Mesenchymal stem cell (in vitro differentiated cells and primary cell): Measurements from ENCODE around the gene HSPA14.

Experiments used
- DNase-seq: peaks from one replicate; pipeline ENCODE4 v3.0.0-alpha.2; 2013
- H2AFZ ChIP-seq: one replicate; pipeline ENCODE4 v1.6.1; 2013; ENCODE audit warnings: low read depth, mild to moderate bottlenecking, control low read depth, inconsistent platforms, low read length, moderate library complexity
- H2AK5ac ChIP-seq: 2 replicates; pipeline ENCODE4 v1.6.1; 2013; ENCODE audit warnings: low read length, moderate library complexity, mild to moderate bottlenecking, inconsistent platforms; ENCODE audit not compliant: severe bottlenecking
- H2BK120ac ChIP-seq: one replicate; pipeline ENCODE4 v1.6.1; 2013; ENCODE audit warnings: low read depth, mild to moderate bottlenecking, inconsistent platforms, low read length, moderate library complexity
- H2BK12ac ChIP-seq, 2 experiments: one replicate each; pipeline ENCODE4 v1.6.1; 2013; ENCODE audit warnings: inconsistent platforms in 2 of 2, low read length in 2 of 2, mild to moderate bottlenecking in 2 of 2, moderate library complexity in 2 of 2, control low read depth in 1 of 2
- H2BK15ac ChIP-seq: one replicate; pipeline ENCODE4 v1.6.1; 2013; ENCODE audit warnings: mild to moderate bottlenecking, low read depth, inconsistent platforms; ENCODE audit not compliant: poor library complexity, severe bottlenecking
- H2BK5ac ChIP-seq: 2 replicates; pipeline ENCODE4 v1.6.1; 2013; ENCODE audit warnings: low read depth, mild to moderate bottlenecking, low read length, control low read depth, inconsistent platforms; ENCODE audit not compliant: poor library complexity, severe bottlenecking
- H3K14ac ChIP-seq, 2 experiments: one replicate each; pipeline ENCODE4 v1.6.1; 2013; ENCODE audit warnings: inconsistent platforms in 2 of 2, low read length in 2 of 2, control low read depth in 1 of 2, mild to moderate bottlenecking in 1 of 2, moderate library complexity in 1 of 2
- H3K18ac ChIP-seq, 2 experiments: one replicate each; pipeline ENCODE4 v1.6.1; 2013; ENCODE audit warnings: inconsistent platforms in 2 of 2, low read length in 2 of 2, control low read depth in 1 of 2, low read depth in 1 of 2, mild to moderate bottlenecking in 1 of 2
- H3K23ac ChIP-seq, 2 experiments: one replicate each; pipeline ENCODE4 v1.6.1; 2013; ENCODE audit warnings: inconsistent platforms in 2 of 2, low read length in 2 of 2, mild to moderate bottlenecking in 2 of 2, moderate library complexity in 2 of 2, control low read depth in 1 of 2
- H3K27ac ChIP-seq: 2 replicates; pipeline ENCODE4 v1.5.1; 2013; ENCODE audit warnings: mild to moderate bottlenecking, moderate library complexity, low read length, control low read depth, inconsistent platforms; ENCODE audit not compliant: poor library complexity, severe bottlenecking
- H3K27me3 ChIP-seq, 2 experiments: 2 replicates each; pipeline versions ENCODE4 v1.6.1 to v1.7.0; 2013; ENCODE audit warnings: low read length in 2 of 2, mild to moderate bottlenecking in 2 of 2, moderate library complexity in 2 of 2, control low read depth in 1 of 2, inconsistent platforms in 1 of 2; ENCODE audit not compliant: control insufficient read depth in 1 of 2, insufficient read depth in 1 of 2
- H3K36me3 ChIP-seq, 2 experiments: 2 replicates each; pipeline versions ENCODE4 v1.6.1 to v1.7.0; 2013; ENCODE audit warnings: low read length in 2 of 2, control low read depth in 1 of 2, inconsistent platforms in 1 of 2, low read depth in 1 of 2, mild to moderate bottlenecking in 1 of 2; ENCODE audit not compliant: insufficient read depth in 2 of 2, control insufficient read depth in 1 of 2
- H3K4ac ChIP-seq, 2 experiments: one replicate each; pipeline ENCODE4 v1.6.1; 2013; ENCODE audit warnings: inconsistent platforms in 2 of 2, low read length in 2 of 2, mild to moderate bottlenecking in 2 of 2, moderate library complexity in 2 of 2, control low read depth in 1 of 2, low read depth in 1 of 2
- H3K4me1 ChIP-seq: 2 replicates; pipeline ENCODE4 v1.6.1; 2013; ENCODE audit warnings: low read depth, low read length, control low read depth; ENCODE audit not compliant: control insufficient read depth, insufficient read depth
- H3K4me2 ChIP-seq: 2 replicates; pipeline ENCODE4 v1.6.1; 2013; ENCODE audit warnings: low read length, mild to moderate bottlenecking, inconsistent platforms; ENCODE audit not compliant: poor library complexity, severe bottlenecking
- H3K4me3 ChIP-seq, 2 experiments: 2 replicates each; pipeline versions ENCODE4 v1.5.1 to v1.7.0; 2013; ENCODE audit warnings: low read length in 2 of 2, mild to moderate bottlenecking in 2 of 2, control low read depth in 1 of 2, low read depth in 1 of 2; ENCODE audit not compliant: insufficient read depth in 1 of 2
- H3K79me1 ChIP-seq: replicated peaks from 2 replicates; pipeline ENCODE4 v1.6.1; 2013; ENCODE audit warnings: mild to moderate bottlenecking, control low read depth, low read length, inconsistent platforms; ENCODE audit not compliant: poor library complexity, severe bottlenecking
- H3K9ac ChIP-seq: 2 replicates; pipeline ENCODE4 v1.7.0; 2013; ENCODE audit warnings: mild to moderate bottlenecking, low read length, moderate library complexity
- H3K9me3 ChIP-seq: 2 replicates; pipeline ENCODE4 v1.7.0; 2013; ENCODE audit warnings: mild to moderate bottlenecking, low read length; ENCODE audit not compliant: control insufficient read depth
- H4K8ac ChIP-seq: one replicate; pipeline ENCODE4 v1.6.1; 2013; ENCODE audit warnings: inconsistent platforms, mild to moderate bottlenecking, low read length, moderate library complexity
- H4K91ac ChIP-seq: one replicate; pipeline ENCODE4 v1.6.1; 2013; ENCODE audit warnings: mild to moderate bottlenecking, low read length, inconsistent platforms
- WGBS: methylation state at CpG from one replicate; pipeline ENCODE4 v1.1.7; 2013; ENCODE audit warnings: mixed read lengths; 5-methylcytosine and 5-hydroxymethylcytosine counted together

HSPA14 gene

GRCh38 chr10:14884082-14884481, 46.0 kb downstream of the HSPA14 start:
- H2AFZ ChIP-seq: no peak overlapping the region
- H3K4me2 ChIP-seq: no peak overlapping the region
- H2BK15ac ChIP-seq: no peak overlapping the region
- H3K9ac ChIP-seq: no peak overlapping the region
- no peak overlapping the region for H2BK12ac ChIP-seq
- H3K9me3 ChIP-seq: no peaks in the 10 kb centered on the region
- H3K23ac ChIP-seq: no peak overlapping the region
- H3K4ac ChIP-seq: no peak overlapping the region
- no peak overlapping the region for H3K4me3 ChIP-seq
- 93% methylated on average over 3 of the region's 3 CpGs for WGBS
- no peak overlapping the region for H4K91ac ChIP-seq
- H2AK5ac ChIP-seq: no peak overlapping the region
- DNase-seq: no peak
- no peak overlapping the region for H2BK120ac ChIP-seq
- H3K27me3 ChIP-seq: no peaks in the 10 kb centered on the region
- no peak overlapping the region for H3K18ac ChIP-seq
- no peaks in the 10 kb centered on the region for H3K4me1 ChIP-seq
- peaks cover 25% of the 10 kb centered on the region for H3K79me1 ChIP-seq
- peaks cover 0 to 9% of the 10 kb centered on the region in 2 experiments for H3K36me3 ChIP-seq
- H4K8ac ChIP-seq: no peak overlapping the region
- H2BK5ac ChIP-seq: no peak overlapping the region
- H3K27ac ChIP-seq: no peak overlapping the region
- H3K14ac ChIP-seq: no peak overlapping the region

DNA sequence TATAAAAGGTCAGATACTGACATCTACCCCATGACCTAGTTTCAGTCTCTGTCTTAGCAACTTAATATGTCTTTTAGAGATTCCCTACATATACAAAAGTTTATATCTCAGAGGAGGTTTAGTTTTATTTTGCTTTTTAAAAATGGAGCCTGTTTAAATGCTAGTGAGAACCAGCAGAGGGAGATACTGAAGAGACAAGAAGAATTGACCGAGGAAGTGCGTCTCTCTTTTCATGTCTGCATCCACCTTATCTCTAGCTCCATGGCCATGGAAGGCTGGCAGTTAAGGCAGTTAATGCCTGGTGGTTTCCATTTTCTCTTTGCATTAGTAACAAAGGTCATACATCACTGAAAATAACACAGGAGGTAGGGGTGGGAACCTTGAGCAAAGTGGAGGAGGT, 51.2 kb downstream of the HSPA14 start:
- H3K4me2 ChIP-seq: no peak overlapping the region
- H4K91ac ChIP-seq: no peak overlapping the region
- no peak overlapping the region for H2BK120ac ChIP-seq
- H3K36me3 ChIP-seq: peaks cover 0 to 9% of the 10 kb centered on the region in 2 experiments
- H2AK5ac ChIP-seq: no peak overlapping the region
- no peak overlapping the region for H2BK12ac ChIP-seq
- no peak overlapping the region for H2BK5ac ChIP-seq
- peaks cover 22% of the 10 kb centered on the region for H3K79me1 ChIP-seq
- H3K27me3 ChIP-seq: no peaks in the 10 kb centered on the region
- WGBS: no CpG with 5 or more reads among the region's 2 CpGs
- no peaks in the 10 kb centered on the region for H3K9me3 ChIP-seq
- H2BK15ac ChIP-seq: no peak overlapping the region
- no peak overlapping the region for H3K4me3 ChIP-seq
- no peak overlapping the region for H3K14ac ChIP-seq
- H2AFZ ChIP-seq: no peak overlapping the region
- H4K8ac ChIP-seq: no peak overlapping the region
- H3K4me1 ChIP-seq: no peaks in the 10 kb centered on the region
- no peak overlapping the region for H3K9ac ChIP-seq
- H3K27ac ChIP-seq: no peak overlapping the region
- H3K18ac ChIP-seq: no peak overlapping the region
- no peak overlapping the region for H3K4ac ChIP-seq
- DNase-seq: peak; percentile 22
- no peak overlapping the region for H3K23ac ChIP-seq

DNA sequence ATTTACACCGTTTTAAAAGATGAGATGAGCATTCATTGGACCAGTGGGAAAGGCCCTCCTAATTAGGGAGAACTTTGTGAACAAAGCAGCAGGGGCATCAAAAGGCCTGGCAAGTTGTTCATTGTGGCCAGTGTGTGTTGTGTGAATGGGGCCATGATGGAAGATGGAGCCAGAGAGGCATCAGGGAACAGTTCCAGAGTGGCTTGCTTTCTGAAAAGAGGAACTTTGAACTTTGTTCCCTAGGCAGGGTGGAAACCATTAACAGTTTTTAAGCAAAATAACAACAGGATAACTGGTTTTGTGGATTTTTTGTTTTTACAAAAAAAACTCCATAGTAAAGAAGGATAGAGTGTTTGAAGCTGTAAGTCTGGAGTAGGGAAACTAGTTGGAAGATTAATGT, 53.0 kb downstream of the HSPA14 start:
- H2BK15ac ChIP-seq: no peak overlapping the region
- no peak overlapping the region for H3K18ac ChIP-seq
- no peak overlapping the region for H3K9ac ChIP-seq
- H3K4me1 ChIP-seq: no peaks in the 10 kb centered on the region
- H3K4me3 ChIP-seq: no peak overlapping the region
- H2AFZ ChIP-seq: no peak overlapping the region
- H2BK5ac ChIP-seq: no peak overlapping the region
- DNase-seq: no peak
- no peak overlapping the region for H3K23ac ChIP-seq
- no peak overlapping the region for H4K91ac ChIP-seq
- H3K27me3 ChIP-seq: no peaks in the 10 kb centered on the region
- 93% methylated on average over 1 of the region's 1 CpG for WGBS
- H3K14ac ChIP-seq: no peak overlapping the region
- peaks cover 21% of the 10 kb centered on the region for H3K79me1 ChIP-seq
- no peak overlapping the region for H2AK5ac ChIP-seq
- peaks cover 0 to 7% of the 10 kb centered on the region in 2 experiments for H3K36me3 ChIP-seq
- no peak overlapping the region for H3K4me2 ChIP-seq
- no peak overlapping the region for H2BK12ac ChIP-seq
- no peak overlapping the region for H2BK120ac ChIP-seq
- H4K8ac ChIP-seq: no peak overlapping the region
- no peak overlapping the region for H3K27ac ChIP-seq
- no peak overlapping the region for H3K4ac ChIP-seq
- no peaks in the 10 kb centered on the region for H3K9me3 ChIP-seq

DNA sequence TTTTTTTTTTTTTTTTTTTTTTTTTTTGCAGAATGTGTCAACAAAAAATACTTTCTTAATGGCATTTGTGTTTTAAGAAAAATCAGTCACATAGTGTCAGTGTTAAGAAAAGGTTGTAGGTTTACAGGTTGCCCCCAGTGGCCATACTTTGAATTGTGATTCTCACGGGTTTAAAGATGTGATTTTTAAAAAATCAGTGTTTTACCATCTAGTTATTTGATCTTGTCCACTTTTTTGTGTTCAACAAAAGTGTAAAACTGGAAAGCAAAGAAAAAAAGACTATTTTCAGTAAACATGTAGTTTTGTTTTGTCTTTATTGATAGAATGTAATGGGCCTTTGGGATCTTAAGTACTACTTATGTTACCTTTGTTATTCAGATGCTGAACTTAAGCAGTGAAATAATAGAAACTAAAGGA, 66.2 kb downstream of the HSPA14 start:
- H3K18ac ChIP-seq: no peak overlapping the region
- 67% methylated on average over 1 of the region's 1 CpG for WGBS
- no peak overlapping the region for H3K23ac ChIP-seq
- no peak overlapping the region for H2BK12ac ChIP-seq
- H3K27ac ChIP-seq: no peak overlapping the region
- H2AK5ac ChIP-seq: no peak overlapping the region
- H2AFZ ChIP-seq: no peak overlapping the region
- no peak overlapping the region for H3K4me2 ChIP-seq
- H3K27me3 ChIP-seq: no peaks in the 10 kb centered on the region
- no peak overlapping the region for H4K8ac ChIP-seq
- H3K79me1 ChIP-seq: peaks cover 12% of the 10 kb centered on the region
- H2BK15ac ChIP-seq: no peak overlapping the region
- no peak overlapping the region for H2BK120ac ChIP-seq
- no peaks in the 10 kb centered on the region for H3K4me1 ChIP-seq
- H2BK5ac ChIP-seq: no peak overlapping the region
- H3K9ac ChIP-seq: no peak overlapping the region
- peak; percentile 51 for DNase-seq
- H3K4ac ChIP-seq: no peak overlapping the region
- peaks cover 6% of the 10 kb centered on the region for H3K9me3 ChIP-seq
- peaks cover 12 to 59% of the 10 kb centered on the region in 2 experiments for H3K36me3 ChIP-seq
- no peak overlapping the region for H3K14ac ChIP-seq
- no peak overlapping the region for H4K91ac ChIP-seq
- no peak overlapping the region for H3K4me3 ChIP-seq
